ENCODE measurements around the gene RAP1B.

- TF ChIP-seq CTCF (IDR thresholded peaks at IDR 0.05) (no peak), ESRRA (CRISPR knock-in tag; IDR thresholded peaks at IDR 0.05; ENCODE audit: borderline replicate concordance) (no peak), E2F1 (CRISPR knock-in tag; IDR thresholded peaks at IDR 0.05) (no peak), HMGXB4 (CRISPR knock-in tag; IDR thresholded peaks at IDR 0.05) (no peak), FOXP4 (CRISPR knock-in tag; IDR thresholded peaks at IDR 0.05) (no peak), CREB1 (CRISPR knock-in tag; IDR thresholded peaks at IDR 0.05) (no peak), ATF2 (CRISPR knock-in tag; IDR thresholded peaks at IDR 0.05; ENCODE audit: borderline replicate concordance, low read depth) (no peak), NR2C2 (CRISPR knock-in tag; IDR thresholded peaks at IDR 0.05) (no peak), ATF3 (CRISPR knock-in tag; conservative IDR thresholded peaks at IDR 0.05) (no peak)
Observed at GRCh38 chr12:68638721-68639395, 28.2 kb downstream of the RAP1B start.
